SK-N-SH (cell line): ENCODE measurements around the gene TDRD1. TPM values are rescaled to one million over a fixed set of nuclear protein-coding genes. Genes with fewer than 3 reads are reported as not detected.

Experiments
- CTCF ChIA-PET: fragments of 300-600, 350-600 bp; formaldehyde crosslinking; extraction: SDS; loops from one replicate; lab custom pipeline; 2021; lab: Yijun Ruan, JAX
- POLR2A ChIA-PET: fragments of 350-600 bp; sonication (Branson Sonifier 250); formaldehyde crosslinking; extraction: SDS; loops from one replicate; lab custom pipeline; 2020; ENCODE audit warnings: antibody characterized with exemption, inconsistent platforms; lab: Yijun Ruan, JAX
- DNase-seq: peaks from one replicate; pipeline ENCODE4 v3.0.0; 2012
- H2AFZ ChIP-seq: fragments of 200-600 bp; sonication (generic); 2 replicates; pipeline ENCODE4 v1.8.1; 2016; ENCODE audit warnings: antibody characterized with exemption, mild to moderate bottlenecking, low read depth
- H3F3A ChIP-seq: fragments of 200-600 bp; sonication (generic); replicated peaks from 2 replicates; pipeline ENCODE3; 2016; ENCODE audit warnings: antibody characterized with exemption, mild to moderate bottlenecking; ENCODE audit not compliant: insufficient read depth
- H3K27ac ChIP-seq, 2 experiments: fragments of 200-500 bp in 1 of 2; fragments of 200-600 bp in 1 of 2; sonication (Bioruptor generic) in 1 of 2; sonication (generic), shearing (Covaris generic) in 1 of 2; 2 replicates each; pipeline versions ENCODE4 v1.5.1 to v1.6.1; 2014 to 2016; ENCODE audit warnings: low read depth in 2 of 2, inconsistent platforms in 1 of 2, low read length in 1 of 2, mild to moderate bottlenecking in 1 of 2, mixed read lengths in 1 of 2
- H3K27me3 ChIP-seq: fragments of 200-600 bp; sonication (generic), shearing (Covaris generic); 2 replicates; pipeline ENCODE4 v1.6.1; 2016; ENCODE audit warnings: mixed run types; ENCODE audit not compliant: insufficient read depth
- H3K36me3 ChIP-seq, 2 experiments: fragments of 200-500 bp in 1 of 2; fragments of 200-600 bp in 1 of 2; sonication (Bioruptor generic) in 1 of 2; sonication (generic) in 1 of 2; replicated peaks in 1 of 2; 2 replicates each; pipeline versions ENCODE3 to v1.5.1; 2014 to 2016; ENCODE audit warnings: low read length in 1 of 2, mild to moderate bottlenecking in 1 of 2; ENCODE audit not compliant: insufficient read depth in 2 of 2, control insufficient read depth in 1 of 2
- H3K4me1 ChIP-seq, 2 experiments: fragments of 200-500 bp in 1 of 2; fragments of 200-600 bp in 1 of 2; sonication (Bioruptor generic) in 1 of 2; sonication (generic), shearing (Covaris generic) in 1 of 2; 2 replicates each; pipeline versions ENCODE4 v1.5.1 to v1.6.1; 2014 to 2016; ENCODE audit warnings: low read depth in 1 of 2, low read length in 1 of 2, mixed run types in 1 of 2; ENCODE audit not compliant: insufficient read depth in 2 of 2, control insufficient read depth in 1 of 2
- H3K4me2 ChIP-seq: fragments of 200-600 bp; sonication (generic), shearing (Covaris generic); 2 replicates; pipeline ENCODE4 v1.6.1; 2017; ENCODE audit warnings: mixed run types
- H3K4me3 ChIP-seq, 2 experiments: fragments of 200-500 bp in 1 of 2; fragments of 200-600 bp in 1 of 2; sonication (Bioruptor generic) in 1 of 2; sonication (generic), shearing (Covaris generic) in 1 of 2; 2 replicates each; pipeline versions ENCODE4 v1.5.1 to v1.8.1; 2014 to 2016; ENCODE audit warnings: low read depth in 2 of 2, inconsistent platforms in 1 of 2, low read length in 1 of 2, mild to moderate bottlenecking in 1 of 2, mixed read lengths in 1 of 2, moderate library complexity in 1 of 2
- H3K79me2 ChIP-seq: fragments of 200-600 bp; sonication (generic); 2 replicates; pipeline ENCODE4 v1.8.1; 2017; ENCODE audit warnings: mild to moderate bottlenecking; ENCODE audit not compliant: insufficient read depth
- H3K9ac ChIP-seq: fragments of 200-600 bp; sonication (generic); 2 replicates; pipeline ENCODE4 v1.6.1; 2017; ENCODE audit warnings: mixed run types
- H3K9me2 ChIP-seq: fragments of 200-600 bp; sonication (generic); 2 replicates; pipeline ENCODE4 v1.6.1; 2017; ENCODE audit warnings: mixed run types
- H3K9me3 ChIP-seq: fragments of 200-600 bp; sonication (generic); 2 replicates; pipeline ENCODE4 v1.6.1; 2017; ENCODE audit warnings: mixed run types, mild to moderate bottlenecking, moderate library complexity
- H4K20me1 ChIP-seq: fragments of 200-600 bp; sonication (generic); 2 replicates; pipeline ENCODE4 v1.6.1; 2017; ENCODE audit warnings: mild to moderate bottlenecking, mixed run types; ENCODE audit not compliant: insufficient read depth
- ELF1 ChIP-seq: IDR thresholded peaks from 2 replicates; pipeline ENCODE4 v1.4.0; 2012
- EZH2phosphoT487 ChIP-seq: fragments of 200-600 bp; sonication (generic); IDR thresholded peaks from 2 replicates; pipeline ENCODE4 v1.6.1; 2017; ENCODE audit warnings: low read depth, mixed run types, mild to moderate bottlenecking, antibody characterized with exemption, moderate library complexity, borderline replicate concordance
- FOXJ3 ChIP-seq: sonication (generic); formaldehyde crosslinking; IDR thresholded peaks from 2 replicates; pipeline ENCODE4 v1.5.1; 2020; ENCODE audit warnings: mild to moderate bottlenecking, missing genetic modification reagents
- FOXM1 ChIP-seq: IDR thresholded peaks from 2 replicates; pipeline ENCODE4 v1.4.0; 2012; ENCODE audit warnings: low read depth, mild to moderate bottlenecking
- GATA2 ChIP-seq: sonication (generic); formaldehyde crosslinking; IDR thresholded peaks from 2 replicates; pipeline ENCODE4 v1.5.0; 2020; ENCODE audit warnings: mild to moderate bottlenecking, missing genetic modification reagents
- RCOR1 ChIP-seq: fragments of 150-350 bp; IDR thresholded peaks from 2 replicates; pipeline ENCODE4 v1.6.1; 2017; ENCODE audit warnings: antibody characterized with exemption, low read length
- RXRA ChIP-seq: IDR thresholded peaks from 2 replicates; pipeline ENCODE4 v1.4.0; 2012; ENCODE audit warnings: low read depth, mild to moderate bottlenecking, borderline replicate concordance
- SIN3A ChIP-seq: IDR thresholded peaks from 2 replicates; pipeline ENCODE4 v1.6.1; 2012; ENCODE audit warnings: low read depth, mild to moderate bottlenecking, low read length, moderate library complexity, borderline replicate concordance
- TAF1 ChIP-seq: IDR thresholded peaks from 2 replicates; pipeline ENCODE4 v1.6.1; 2012; ENCODE audit warnings: low read depth, mild to moderate bottlenecking, low read length, moderate library complexity, borderline replicate concordance
- YY1 ChIP-seq: IDR thresholded peaks from 2 replicates; pipeline ENCODE4 v1.4.0; 2012; ENCODE audit warnings: low read depth, mild to moderate bottlenecking
- WGBS: methylation state at CpG from one replicate; pipeline ENCODE4 v1.1.6; 2017; ENCODE audit warnings: low lambda C conversion rate; 5-methylcytosine and 5-hydroxymethylcytosine counted together
- polyA plus RNA-seq, 3 experiments: library from polyadenylated mRNA; depleted of rRNA; stranded (reverse); fragments of >200 nt; gene quantifications; 2 replicates each; pipeline ENCODE4 v1.2.3, GENCODE V29; 2012
- TF ChIP-seq, protein P1 (sequence below): IDR thresholded peaks from 2 replicates; pipeline ENCODE4 v1.6.1; 2012; ENCODE audit warnings: mild to moderate bottlenecking, low read depth, low read length, moderate library complexity
- TF ChIP-seq, protein P2 (sequence below): IDR thresholded peaks from 2 replicates; pipeline ENCODE4 v1.4.0; 2012; ENCODE audit warnings: low read depth, borderline replicate concordance
- TF ChIP-seq, protein P3 (sequence below): fragments of 150-350 bp; IDR thresholded peaks from 2 replicates; pipeline ENCODE4 v1.6.1; 2016; ENCODE audit warnings: mild to moderate bottlenecking, low read depth, low read length
- TF ChIP-seq, protein P4 (sequence below): fragments of 150-350 bp; IDR thresholded peaks from 2 replicates; pipeline ENCODE4 v1.6.1; 2017; ENCODE audit warnings: antibody characterized with exemption, low read length, low read depth, borderline replicate concordance
- TF ChIP-seq, protein P5 (sequence below): IDR thresholded peaks from 2 replicates; pipeline ENCODE4 v1.4.0; 2012; ENCODE audit warnings: low read depth
- TF ChIP-seq, protein P6 (sequence below): fragments of 200-600 bp; sonication (generic); IDR thresholded peaks from 2 replicates; pipeline ENCODE4 v1.6.1; 2017; ENCODE audit warnings: antibody characterized with exemption, mild to moderate bottlenecking, moderate library complexity

The TDRD1 gene
- polyA plus RNA-seq, 1 of the 3 experiments (the other 2 are of a cell fraction), result not detected

DNA sequence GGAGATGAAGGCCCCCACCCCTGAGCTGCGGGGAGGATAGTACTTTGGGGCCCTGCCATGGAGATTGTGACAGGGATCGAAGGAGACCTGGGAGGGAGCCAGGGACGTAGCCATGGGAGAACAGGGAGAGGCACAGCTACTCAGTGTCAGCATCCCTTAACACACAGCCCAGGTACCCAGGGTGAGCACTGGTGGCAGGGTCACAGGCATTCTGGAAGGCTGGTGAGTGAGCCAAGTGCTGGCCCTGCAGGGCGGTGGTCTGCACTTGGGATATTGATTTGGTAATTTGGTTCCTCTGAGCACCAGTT is 99.7 kb downstream of the TDRD1 start:
- H3K27me3 ChIP-seq, result no peaks in the 10 kb centered on the region; the same call in 1 of the 2 replicates
- H3F3A ChIP-seq, result no peaks in the 10 kb centered on the region
- H3K9ac ChIP-seq, result no peak overlapping the region
- no peaks in the 10 kb centered on the region for H3K36me3 ChIP-seq
- DNase-seq, result no peak
- TF ChIP-seq FOXM1 (no peak), TAF1 (no peak), ELF1 (no peak), EZH2phosphoT487 (no peak), FOXJ3 (CRISPR knock-in tag) (no peak), GATA2 (CRISPR knock-in tag) (no peak), RCOR1 (no peak), YY1 (no peak), SIN3A (no peak), RXRA (no peak)
- TF ChIP-seq, protein P1, sequence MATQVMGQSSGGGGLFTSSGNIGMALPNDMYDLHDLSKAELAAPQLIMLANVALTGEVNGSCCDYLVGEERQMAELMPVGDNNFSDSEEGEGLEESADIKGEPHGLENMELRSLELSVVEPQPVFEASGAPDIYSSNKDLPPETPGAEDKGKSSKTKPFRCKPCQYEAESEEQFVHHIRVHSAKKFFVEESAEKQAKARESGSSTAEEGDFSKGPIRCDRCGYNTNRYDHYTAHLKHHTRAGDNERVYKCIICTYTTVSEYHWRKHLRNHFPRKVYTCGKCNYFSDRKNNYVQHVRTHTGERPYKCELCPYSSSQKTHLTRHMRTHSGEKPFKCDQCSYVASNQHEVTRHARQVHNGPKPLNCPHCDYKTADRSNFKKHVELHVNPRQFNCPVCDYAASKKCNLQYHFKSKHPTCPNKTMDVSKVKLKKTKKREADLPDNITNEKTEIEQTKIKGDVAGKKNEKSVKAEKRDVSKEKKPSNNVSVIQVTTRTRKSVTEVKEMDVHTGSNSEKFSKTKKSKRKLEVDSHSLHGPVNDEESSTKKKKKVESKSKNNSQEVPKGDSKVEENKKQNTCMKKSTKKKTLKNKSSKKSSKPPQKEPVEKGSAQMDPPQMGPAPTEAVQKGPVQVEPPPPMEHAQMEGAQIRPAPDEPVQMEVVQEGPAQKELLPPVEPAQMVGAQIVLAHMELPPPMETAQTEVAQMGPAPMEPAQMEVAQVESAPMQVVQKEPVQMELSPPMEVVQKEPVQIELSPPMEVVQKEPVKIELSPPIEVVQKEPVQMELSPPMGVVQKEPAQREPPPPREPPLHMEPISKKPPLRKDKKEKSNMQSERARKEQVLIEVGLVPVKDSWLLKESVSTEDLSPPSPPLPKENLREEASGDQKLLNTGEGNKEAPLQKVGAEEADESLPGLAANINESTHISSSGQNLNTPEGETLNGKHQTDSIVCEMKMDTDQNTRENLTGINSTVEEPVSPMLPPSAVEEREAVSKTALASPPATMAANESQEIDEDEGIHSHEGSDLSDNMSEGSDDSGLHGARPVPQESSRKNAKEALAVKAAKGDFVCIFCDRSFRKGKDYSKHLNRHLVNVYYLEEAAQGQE, result no peak
- TF ChIP-seq, protein P2, sequence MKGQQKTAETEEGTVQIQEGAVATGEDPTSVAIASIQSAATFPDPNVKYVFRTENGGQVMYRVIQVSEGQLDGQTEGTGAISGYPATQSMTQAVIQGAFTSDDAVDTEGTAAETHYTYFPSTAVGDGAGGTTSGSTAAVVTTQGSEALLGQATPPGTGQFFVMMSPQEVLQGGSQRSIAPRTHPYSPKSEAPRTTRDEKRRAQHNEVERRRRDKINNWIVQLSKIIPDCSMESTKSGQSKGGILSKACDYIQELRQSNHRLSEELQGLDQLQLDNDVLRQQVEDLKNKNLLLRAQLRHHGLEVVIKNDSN, result no peak
- TF ChIP-seq, protein P3, sequence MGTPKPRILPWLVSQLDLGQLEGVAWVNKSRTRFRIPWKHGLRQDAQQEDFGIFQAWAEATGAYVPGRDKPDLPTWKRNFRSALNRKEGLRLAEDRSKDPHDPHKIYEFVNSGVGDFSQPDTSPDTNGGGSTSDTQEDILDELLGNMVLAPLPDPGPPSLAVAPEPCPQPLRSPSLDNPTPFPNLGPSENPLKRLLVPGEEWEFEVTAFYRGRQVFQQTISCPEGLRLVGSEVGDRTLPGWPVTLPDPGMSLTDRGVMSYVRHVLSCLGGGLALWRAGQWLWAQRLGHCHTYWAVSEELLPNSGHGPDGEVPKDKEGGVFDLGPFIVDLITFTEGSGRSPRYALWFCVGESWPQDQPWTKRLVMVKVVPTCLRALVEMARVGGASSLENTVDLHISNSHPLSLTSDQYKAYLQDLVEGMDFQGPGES, result no peak
- TF ChIP-seq, protein P4, sequence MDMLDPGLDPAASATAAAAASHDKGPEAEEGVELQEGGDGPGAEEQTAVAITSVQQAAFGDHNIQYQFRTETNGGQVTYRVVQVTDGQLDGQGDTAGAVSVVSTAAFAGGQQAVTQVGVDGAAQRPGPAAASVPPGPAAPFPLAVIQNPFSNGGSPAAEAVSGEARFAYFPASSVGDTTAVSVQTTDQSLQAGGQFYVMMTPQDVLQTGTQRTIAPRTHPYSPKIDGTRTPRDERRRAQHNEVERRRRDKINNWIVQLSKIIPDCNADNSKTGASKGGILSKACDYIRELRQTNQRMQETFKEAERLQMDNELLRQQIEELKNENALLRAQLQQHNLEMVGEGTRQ, result no peak
- TF ChIP-seq, protein P5, sequence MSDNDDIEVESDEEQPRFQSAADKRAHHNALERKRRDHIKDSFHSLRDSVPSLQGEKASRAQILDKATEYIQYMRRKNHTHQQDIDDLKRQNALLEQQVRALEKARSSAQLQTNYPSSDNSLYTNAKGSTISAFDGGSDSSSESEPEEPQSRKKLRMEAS, result no peak
- TF ChIP-seq, protein P6, sequence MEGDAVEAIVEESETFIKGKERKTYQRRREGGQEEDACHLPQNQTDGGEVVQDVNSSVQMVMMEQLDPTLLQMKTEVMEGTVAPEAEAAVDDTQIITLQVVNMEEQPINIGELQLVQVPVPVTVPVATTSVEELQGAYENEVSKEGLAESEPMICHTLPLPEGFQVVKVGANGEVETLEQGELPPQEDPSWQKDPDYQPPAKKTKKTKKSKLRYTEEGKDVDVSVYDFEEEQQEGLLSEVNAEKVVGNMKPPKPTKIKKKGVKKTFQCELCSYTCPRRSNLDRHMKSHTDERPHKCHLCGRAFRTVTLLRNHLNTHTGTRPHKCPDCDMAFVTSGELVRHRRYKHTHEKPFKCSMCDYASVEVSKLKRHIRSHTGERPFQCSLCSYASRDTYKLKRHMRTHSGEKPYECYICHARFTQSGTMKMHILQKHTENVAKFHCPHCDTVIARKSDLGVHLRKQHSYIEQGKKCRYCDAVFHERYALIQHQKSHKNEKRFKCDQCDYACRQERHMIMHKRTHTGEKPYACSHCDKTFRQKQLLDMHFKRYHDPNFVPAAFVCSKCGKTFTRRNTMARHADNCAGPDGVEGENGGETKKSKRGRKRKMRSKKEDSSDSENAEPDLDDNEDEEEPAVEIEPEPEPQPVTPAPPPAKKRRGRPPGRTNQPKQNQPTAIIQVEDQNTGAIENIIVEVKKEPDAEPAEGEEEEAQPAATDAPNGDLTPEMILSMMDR, result no peak
- H3K4me3 ChIP-seq, result no peak overlapping the region
- H4K20me1 ChIP-seq, result no peaks in the 10 kb centered on the region
- no peak overlapping the region for H3K27ac ChIP-seq
- POLR2A ChIA-PET, result no interaction called here
- no peak overlapping the region for H3K4me2 ChIP-seq
- no peaks in the 10 kb centered on the region for H3K79me2 ChIP-seq
- 55% methylated on average over 4 of the region's 4 CpGs for WGBS
- CTCF ChIA-PET, result interaction anchor here (1.0 to 1.9 kb wide), 2 partner anchors 25 to 192 kb away, joined by 3 to 11 read pairs; no protein-coding TSS in a partner anchor
- no peaks in the 10 kb centered on the region for H3K9me3 ChIP-seq
- no peak overlapping the region for H2AFZ ChIP-seq
- no peaks in the 10 kb centered on the region; a peak in 1 of 4 replicates for H3K4me1 ChIP-seq
- no peaks in the 10 kb centered on the region for H3K9me2 ChIP-seq
